Camera-type eye (tissue), 1 donor: Measurements from ENCODE around the gene RREB1. TPM values are rescaled to one million over a fixed set of nuclear protein-coding genes. Genes with fewer than 3 reads are reported as not detected.

Experiments used
- total RNA-seq: library from RNA; depleted of rRNA; stranded (reverse); fragments of >200 nt; gene quantifications from one replicate; pipeline ENCODE4 v1.2.3, GENCODE V29; 2014

The RREB1 gene
- total RNA-seq, result 55.9 TPM

GRCh38 chr6:7107578-7108195 is at the start of gene RREB1:
TSS of gene RREB1 (plus strand) at chr6:7107961. CDS start at chr6:7181912, 73,951 bp downstream.

Other genes with a start within 250 kb of the RREB1 start
- 93.8 TPM for gene SSR1, start 205.2 kb downstream of the RREB1 start, total RNA-seq